Gastrocnemius medialis (tissue), 4 donors: ENCODE results near the gene MACROD2.

Experiments used
- POLR2A ChIP-seq, 2 donors: fragments of 450-650 bp; IDR thresholded peaks; one replicate each; pipeline ENCODE4 v1.6.1; 2017; ENCODE audit warnings: antibody characterized with exemption in 2 of 2, mild to moderate bottlenecking in 2 of 2, moderate library complexity in 2 of 2
- TF ChIP-seq, protein P1 (sequence below), 5 experiments: fragments of 450-650 bp in 3 of 5; fragments of 200-600 bp in 2 of 5; sonication (generic) in 2 of 5; IDR thresholded peaks in 4 of 5; conservative IDR thresholded peaks in 1 of 5; 1 replicate in 4 of 5; 2 replicates in 1 of 5; pipeline ENCODE4 v1.5.1; 2016 to 2019; ENCODE audit warnings: antibody characterized with exemption in 5 of 5, mild to moderate bottlenecking in 3 of 5, moderate library complexity in 3 of 5

DNA sequence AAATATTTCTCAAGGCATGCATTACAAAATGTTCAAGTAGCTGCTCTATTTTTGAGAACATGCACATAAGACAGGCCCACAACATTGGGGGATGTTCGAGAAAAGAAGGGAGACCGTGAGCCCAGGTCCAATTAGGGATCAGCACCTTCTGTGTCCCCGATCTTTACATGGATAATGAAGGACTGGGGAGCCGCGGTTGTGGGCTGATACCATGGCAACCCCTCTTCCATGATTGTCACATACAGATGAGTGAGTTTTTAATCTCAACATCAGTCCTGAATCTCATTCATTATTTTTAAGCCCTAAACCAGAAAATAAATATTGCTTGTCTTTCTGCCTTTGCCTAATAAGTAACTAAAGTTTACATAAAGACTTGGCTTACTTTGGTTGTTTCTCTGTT lies 1642.2 kb downstream of the MACROD2 start:
- TF ChIP-seq POLR2A (IDR thresholded peaks at IDR 0.05) = no peak
- TF ChIP-seq, protein P1, sequence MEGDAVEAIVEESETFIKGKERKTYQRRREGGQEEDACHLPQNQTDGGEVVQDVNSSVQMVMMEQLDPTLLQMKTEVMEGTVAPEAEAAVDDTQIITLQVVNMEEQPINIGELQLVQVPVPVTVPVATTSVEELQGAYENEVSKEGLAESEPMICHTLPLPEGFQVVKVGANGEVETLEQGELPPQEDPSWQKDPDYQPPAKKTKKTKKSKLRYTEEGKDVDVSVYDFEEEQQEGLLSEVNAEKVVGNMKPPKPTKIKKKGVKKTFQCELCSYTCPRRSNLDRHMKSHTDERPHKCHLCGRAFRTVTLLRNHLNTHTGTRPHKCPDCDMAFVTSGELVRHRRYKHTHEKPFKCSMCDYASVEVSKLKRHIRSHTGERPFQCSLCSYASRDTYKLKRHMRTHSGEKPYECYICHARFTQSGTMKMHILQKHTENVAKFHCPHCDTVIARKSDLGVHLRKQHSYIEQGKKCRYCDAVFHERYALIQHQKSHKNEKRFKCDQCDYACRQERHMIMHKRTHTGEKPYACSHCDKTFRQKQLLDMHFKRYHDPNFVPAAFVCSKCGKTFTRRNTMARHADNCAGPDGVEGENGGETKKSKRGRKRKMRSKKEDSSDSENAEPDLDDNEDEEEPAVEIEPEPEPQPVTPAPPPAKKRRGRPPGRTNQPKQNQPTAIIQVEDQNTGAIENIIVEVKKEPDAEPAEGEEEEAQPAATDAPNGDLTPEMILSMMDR (IDR thresholded peaks at IDR 0.05 in 4 of 5, conservative IDR thresholded peaks at IDR 0.05 in 1 of 5) = no peak
